ENCODE results near the gene METTL16. TPM values are rescaled to one million over a fixed set of nuclear protein-coding genes. Genes with fewer than 3 reads are reported as not detected.

Gene METTL16
- total RNA-seq, 1 donor from 2014 or later: 39.3 TPM

DNA sequence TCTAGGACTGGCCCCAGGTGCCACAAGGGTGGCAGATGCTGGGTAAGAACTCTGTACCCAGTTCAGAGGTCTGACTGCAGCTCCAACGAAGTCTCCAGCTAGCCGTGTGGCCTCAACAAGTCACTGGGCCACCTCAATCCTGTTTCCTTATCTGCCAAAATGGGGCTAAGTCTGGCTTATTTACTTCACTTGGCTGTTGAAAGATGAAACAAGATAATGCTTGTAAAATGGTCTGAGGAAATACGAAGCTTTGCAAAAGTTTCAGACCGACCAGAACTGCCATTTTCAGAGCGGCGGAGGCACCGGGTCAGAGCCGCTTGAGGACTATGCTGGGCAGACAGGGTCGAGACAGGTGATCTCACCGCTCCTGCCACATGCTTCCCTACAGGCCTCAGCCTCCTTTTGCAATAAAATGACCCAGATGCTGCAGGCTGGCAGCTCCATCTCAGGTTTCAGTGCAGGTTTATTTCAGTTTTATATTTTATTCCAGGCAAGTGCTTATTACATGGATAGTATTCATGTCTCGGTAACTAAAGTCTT is 128.0 kb downstream of the METTL16 start:
- no peaks in the 10 kb centered on the region for H3K9me3 Mint-ChIP-seq
- no peaks in the 10 kb centered on the region for H3K36me3 Mint-ChIP-seq
- DNase-seq (ENCODE audit: extremely low spot score, unreplicated experiment): no peak
- no peaks in the 10 kb centered on the region for H3K27me3 Mint-ChIP-seq
- TF ChIP-seq, protein P1, sequence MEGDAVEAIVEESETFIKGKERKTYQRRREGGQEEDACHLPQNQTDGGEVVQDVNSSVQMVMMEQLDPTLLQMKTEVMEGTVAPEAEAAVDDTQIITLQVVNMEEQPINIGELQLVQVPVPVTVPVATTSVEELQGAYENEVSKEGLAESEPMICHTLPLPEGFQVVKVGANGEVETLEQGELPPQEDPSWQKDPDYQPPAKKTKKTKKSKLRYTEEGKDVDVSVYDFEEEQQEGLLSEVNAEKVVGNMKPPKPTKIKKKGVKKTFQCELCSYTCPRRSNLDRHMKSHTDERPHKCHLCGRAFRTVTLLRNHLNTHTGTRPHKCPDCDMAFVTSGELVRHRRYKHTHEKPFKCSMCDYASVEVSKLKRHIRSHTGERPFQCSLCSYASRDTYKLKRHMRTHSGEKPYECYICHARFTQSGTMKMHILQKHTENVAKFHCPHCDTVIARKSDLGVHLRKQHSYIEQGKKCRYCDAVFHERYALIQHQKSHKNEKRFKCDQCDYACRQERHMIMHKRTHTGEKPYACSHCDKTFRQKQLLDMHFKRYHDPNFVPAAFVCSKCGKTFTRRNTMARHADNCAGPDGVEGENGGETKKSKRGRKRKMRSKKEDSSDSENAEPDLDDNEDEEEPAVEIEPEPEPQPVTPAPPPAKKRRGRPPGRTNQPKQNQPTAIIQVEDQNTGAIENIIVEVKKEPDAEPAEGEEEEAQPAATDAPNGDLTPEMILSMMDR (conservative IDR thresholded peaks at IDR 0.05): no peak
- H3K4me1 Mint-ChIP-seq (ENCODE audit: unreplicated experiment): peaks cover 26% of the 10 kb centered on the region
- H3K27ac Mint-ChIP-seq: peak overlapping the region; percentile 62
- peak overlapping the region; percentile 17 for H3K4me3 Mint-ChIP-seq

DNA sequence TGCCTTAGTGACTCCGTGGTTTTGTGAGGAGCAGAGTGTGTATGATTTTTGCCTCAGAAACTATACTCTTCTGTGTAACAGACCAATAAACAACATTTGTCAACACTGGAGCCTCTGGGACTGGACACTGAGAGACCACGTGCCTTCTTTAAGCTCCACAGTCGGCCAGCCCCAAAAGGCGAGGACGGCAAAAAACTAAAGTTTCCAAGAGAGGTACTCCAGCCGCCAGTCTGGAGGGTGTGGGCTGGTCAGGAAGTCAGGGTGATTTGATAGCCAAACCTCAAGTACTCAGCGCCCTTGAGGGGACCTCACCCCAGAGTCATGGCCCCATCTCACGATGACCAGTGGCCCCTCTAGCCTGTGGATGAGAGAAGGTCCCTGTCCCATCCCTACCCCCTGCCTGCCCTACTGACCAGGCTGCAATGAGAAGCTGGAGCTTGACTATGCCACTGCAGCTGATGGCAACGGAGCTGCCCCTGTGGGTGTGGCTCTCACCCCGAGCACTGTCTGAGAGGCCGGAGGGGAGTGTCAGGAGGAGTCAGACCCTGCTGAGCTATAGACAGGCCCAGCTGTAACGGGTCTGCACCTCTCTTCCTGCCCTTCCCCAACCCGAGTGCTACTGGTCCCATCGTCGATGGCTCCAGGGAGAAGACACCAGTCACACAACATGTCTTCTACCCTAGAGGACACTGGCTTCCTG is 130.6 kb downstream of the METTL16 start:
- TF ChIP-seq, protein P1 (conservative IDR thresholded peaks at IDR 0.05): no peak
- H3K4me3 Mint-ChIP-seq: no peak overlapping the region
- H3K27ac Mint-ChIP-seq: peak overlapping the region; percentile 50

DNA sequence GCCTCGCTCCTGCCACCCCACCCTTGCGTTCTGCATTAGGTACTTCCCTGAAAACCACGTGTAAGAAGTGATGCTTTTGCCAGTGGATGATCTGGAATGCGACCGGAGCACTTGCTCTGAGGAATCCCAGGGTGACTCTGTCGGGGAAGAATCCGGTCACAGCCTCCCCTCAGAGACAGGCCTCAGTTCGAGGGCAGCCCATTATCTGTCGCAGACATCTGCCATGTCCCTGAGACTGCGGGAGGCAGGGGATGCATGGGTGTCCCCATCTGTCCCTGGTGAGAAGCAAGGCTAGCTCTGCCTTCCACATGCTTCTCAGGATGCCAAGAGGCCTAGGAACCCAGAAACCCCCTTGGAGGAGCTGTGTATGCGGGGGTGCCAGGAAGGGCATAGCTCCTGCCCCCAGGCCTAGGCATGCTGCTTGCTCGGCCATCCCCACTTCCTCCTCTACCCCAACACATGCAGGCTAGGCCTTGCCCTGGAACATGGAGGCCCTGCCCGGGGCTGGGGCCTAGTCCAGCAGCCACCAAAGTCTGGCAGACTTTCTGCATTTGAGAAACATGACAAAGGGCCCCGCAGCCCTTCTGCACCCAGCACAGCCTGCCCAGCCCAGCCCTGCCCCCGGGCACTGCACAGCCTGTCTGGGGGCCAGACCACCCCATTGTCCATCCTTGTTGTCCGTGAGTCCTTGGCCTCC is 131.3 kb downstream of the METTL16 start:
- TF ChIP-seq, protein P1 (conservative IDR thresholded peaks at IDR 0.05): no peak
- peak overlapping the region; percentile 50 for H3K27ac Mint-ChIP-seq

More for the DNA sequence above, 130.6 kb downstream of the METTL16 start:
- Mint-ChIP-seq H3K9me3 (no peaks in the 10 kb centered on the region), H3K27me3 (no peaks in the 10 kb centered on the region), H3K4me1 (ENCODE audit: unreplicated experiment) (peaks cover 17% of the 10 kb centered on the region), H3K36me3 (no peaks in the 10 kb centered on the region)
- no peak for DNase-seq (ENCODE audit: extremely low spot score, unreplicated experiment)

DNA sequence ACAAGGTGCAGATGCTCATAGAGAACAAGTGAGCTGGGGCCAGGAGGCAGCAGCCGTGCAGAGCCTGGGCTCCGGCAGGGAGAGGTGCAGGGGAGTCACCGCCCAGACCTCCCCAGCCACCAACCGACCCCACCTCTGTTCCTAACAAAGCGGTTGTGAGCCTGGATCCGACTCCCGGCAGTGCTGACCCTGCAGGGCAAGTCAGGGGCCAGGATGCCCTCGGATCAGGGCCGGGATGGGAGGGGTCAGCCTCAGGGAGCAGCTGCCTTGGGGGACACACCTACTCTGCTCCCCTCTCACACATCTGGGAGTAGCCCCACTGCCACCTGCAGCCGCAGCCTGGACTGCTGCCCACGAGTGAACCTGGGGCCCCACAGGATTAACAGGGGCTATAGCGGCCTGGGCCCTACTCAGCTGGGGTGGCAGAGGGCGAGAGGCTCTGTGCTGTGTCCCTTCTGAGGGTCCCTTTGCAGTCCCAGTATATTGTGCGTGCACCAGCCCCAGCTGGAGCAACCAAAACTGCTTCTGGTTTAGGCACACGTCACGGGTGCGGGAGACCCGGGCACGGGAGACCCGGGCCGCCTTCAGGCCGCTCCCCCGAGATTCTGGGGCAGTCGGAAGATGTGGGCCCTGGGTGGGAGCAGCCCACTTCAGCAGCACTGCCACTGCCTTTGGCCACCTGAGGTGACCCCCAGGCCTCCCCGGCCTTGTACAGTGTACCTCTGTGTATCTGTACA is 132.0 kb downstream of the METTL16 start:
- no peaks in the 10 kb centered on the region for H3K27me3 Mint-ChIP-seq
- no peak for DNase-seq (ENCODE audit: extremely low spot score, unreplicated experiment)
- no peak overlapping the region for H3K4me3 Mint-ChIP-seq
- H3K9me3 Mint-ChIP-seq: no peaks in the 10 kb centered on the region
- H3K36me3 Mint-ChIP-seq: no peaks in the 10 kb centered on the region
- H3K4me1 Mint-ChIP-seq (ENCODE audit: unreplicated experiment): peaks cover 17% of the 10 kb centered on the region
- no peak overlapping the region for H3K27ac Mint-ChIP-seq
- TF ChIP-seq, protein P1 (conservative IDR thresholded peaks at IDR 0.05): no peak

More for the DNA sequence above, 131.3 kb downstream of the METTL16 start:
- H3K36me3 Mint-ChIP-seq: no peaks in the 10 kb centered on the region
- H3K9me3 Mint-ChIP-seq: no peaks in the 10 kb centered on the region
- H3K4me1 Mint-ChIP-seq (ENCODE audit: unreplicated experiment): peaks cover 17% of the 10 kb centered on the region
- no peak overlapping the region for H3K4me3 Mint-ChIP-seq
- H3K27me3 Mint-ChIP-seq: no peaks in the 10 kb centered on the region
- no peak for DNase-seq (ENCODE audit: extremely low spot score, unreplicated experiment)

DNA sequence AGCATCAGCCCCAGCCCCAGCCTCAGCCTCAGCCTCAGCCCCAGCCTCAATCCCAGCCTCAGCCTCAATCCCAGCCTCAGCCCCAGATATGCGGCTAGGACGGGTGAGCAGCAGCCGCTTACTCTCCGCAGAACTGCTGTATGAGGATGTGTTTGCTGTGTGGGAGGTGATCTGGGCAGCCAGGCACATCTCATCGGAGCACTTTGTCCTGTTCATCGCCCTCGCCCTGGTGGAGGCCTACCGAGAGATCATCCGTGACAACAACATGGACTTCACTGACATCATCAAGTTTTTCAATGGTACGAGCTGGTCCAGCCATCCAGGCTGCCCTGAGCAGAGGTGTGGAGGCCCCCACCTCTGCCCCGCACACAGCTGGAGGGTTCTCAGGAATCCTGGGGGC is 132.8 kb downstream of the METTL16 start:
- Mint-ChIP-seq H3K27me3 (no peaks in the 10 kb centered on the region), H3K4me1 (ENCODE audit: unreplicated experiment) (peaks cover 11% of the 10 kb centered on the region), H3K27ac (peak overlapping the region; percentile 51)

More for the DNA sequence above, 132.8 kb downstream of the METTL16 start:
- Mint-ChIP-seq H3K9me3 (no peaks in the 10 kb centered on the region), H3K36me3 (no peaks in the 10 kb centered on the region), H3K4me3 (no peak overlapping the region)
- TF ChIP-seq, protein P1 (conservative IDR thresholded peaks at IDR 0.05): no peak
- DNase-seq (ENCODE audit: extremely low spot score, unreplicated experiment): no peak
